Endothelial cell of umbilical vein (primary cell): Measurements from ENCODE around the gene CDH11. TPM values are rescaled to one million over a fixed set of nuclear protein-coding genes. Genes with fewer than 3 reads are reported as not detected.

Source experiments
- BruUV-seq: library from RNA; stranded (reverse); fragments of 400-500 nt; replicated peaks from 2 replicates; lab custom pipeline; 2021; lab: Mats Ljungman, UMichigan
- CTCF ChIA-PET: fragments of 300-600, 350-600 bp; sonication (Branson Sonifier 250); formaldehyde crosslinking; loops from one replicate; lab custom pipeline; 2021; ENCODE audit warnings: antibody characterized with exemption, inconsistent platforms; lab: Charles Lee
- POLR2A ChIA-PET: fragments of 300-600, 350-600 bp; sonication (Branson Sonifier 250); formaldehyde crosslinking; loops from one replicate; lab custom pipeline; 2021; ENCODE audit warnings: antibody characterized with exemption, inconsistent platforms; lab: Charles Lee
- DNase-seq: peaks from one replicate; pipeline ENCODE4 v3.0.0-alpha.2; 2011; ENCODE audit warnings: low read depth, low spot score
- FAIRE-seq: peaks from 2 replicates; lab custom pipeline; 2011; peaks lifted over from hg19 to GRCh38; lab: Jason Lieb, UNC
- H2AFZ ChIP-seq: 2 replicates; pipeline ENCODE4 v1.6.0; 2012; ENCODE audit warnings: low read depth, low read length, control low read depth, inconsistent platforms
- H3K27ac ChIP-seq: 2 replicates; pipeline ENCODE4 v1.5.1; 2011; ENCODE audit warnings: low read depth, mild to moderate bottlenecking, control low read depth, low read length, moderate library complexity; ENCODE audit not compliant: insufficient read depth
- H3K27me3 ChIP-seq, 2 experiments: 2 replicates each; pipeline versions ENCODE4 v1.6.0 to v1.6.1; 2011; ENCODE audit warnings: low read length in 2 of 2, mixed read lengths in 1 of 2; ENCODE audit not compliant: control insufficient read depth in 2 of 2, insufficient read depth in 2 of 2
- H3K36me3 ChIP-seq, 2 experiments: 2 replicates in 1 of 2; 3 replicates in 1 of 2; pipeline ENCODE4 v1.5.1; 2011; ENCODE audit warnings: low read length in 2 of 2, mild to moderate bottlenecking in 1 of 2, moderate library complexity in 1 of 2; ENCODE audit not compliant: control insufficient read depth in 2 of 2, insufficient read depth in 2 of 2; ENCODE audit errors: extremely low read depth in 1 of 2
- H3K4me1 ChIP-seq: 3 replicates; pipeline ENCODE4 v1.5.1; 2011; ENCODE audit warnings: mild to moderate bottlenecking, low read length; ENCODE audit not compliant: control insufficient read depth, insufficient read depth; ENCODE audit errors: extremely low read depth
- H3K4me2 ChIP-seq: 2 replicates; pipeline ENCODE4 v1.6.1; 2011; ENCODE audit warnings: low read length, control low read depth, mixed read lengths; ENCODE audit not compliant: insufficient read depth
- H3K4me3 ChIP-seq, 3 experiments: fragments of 200-600 bp in 1 of 3; sonication (generic), shearing (Covaris generic) in 1 of 3; replicated peaks in 1 of 3; 2 replicates each; pipeline ENCODE4 v1.5.1; 2011 to 2016; ENCODE audit warnings: control low read depth in 3 of 3, low read length in 3 of 3, mild to moderate bottlenecking in 2 of 3, inconsistent platforms in 1 of 3, low read depth in 1 of 3, moderate library complexity in 1 of 3; ENCODE audit not compliant: insufficient read depth in 1 of 3
- H3K79me2 ChIP-seq: 2 replicates; pipeline ENCODE4 v1.6.0; 2012; ENCODE audit warnings: low read length, inconsistent platforms; ENCODE audit not compliant: control insufficient read depth, insufficient read depth
- H3K9ac ChIP-seq: replicated peaks from 2 replicates; pipeline ENCODE3; 2011; ENCODE audit warnings: low read length, control low read depth; ENCODE audit not compliant: insufficient read depth; ENCODE audit errors: extremely low read depth
- H3K9me1 ChIP-seq: replicated peaks from 3 replicates; pipeline ENCODE4 v1.6.0; 2011; ENCODE audit warnings: mild to moderate bottlenecking, low read length; ENCODE audit not compliant: control insufficient read depth, insufficient read depth; ENCODE audit errors: extremely low read depth
- H3K9me3 ChIP-seq: replicated peaks from 2 replicates; pipeline ENCODE4 v1.5.1; 2012; ENCODE audit warnings: low read length, inconsistent platforms; ENCODE audit not compliant: control insufficient read depth, insufficient read depth
- H4K20me1 ChIP-seq: replicated peaks from 2 replicates; pipeline ENCODE3; 2011; ENCODE audit warnings: mild to moderate bottlenecking, low read length; ENCODE audit not compliant: control insufficient read depth, insufficient read depth; ENCODE audit errors: extremely low read depth
- CTCF ChIP-seq, 2 donors: IDR thresholded peaks; 1 replicate in 1 of 2; 2 replicates in 1 of 2; pipeline ENCODE4 v1.5.1; 2011; ENCODE audit warnings: low read length in 2 of 2, mild to moderate bottlenecking in 2 of 2, moderate library complexity in 2 of 2, control low read depth in 1 of 2, inconsistent platforms in 1 of 2, low read depth in 1 of 2; ENCODE audit not compliant: insufficient read depth in 1 of 2; ENCODE audit errors: extremely low read depth in 1 of 2
- EZH2 ChIP-seq: IDR thresholded peaks from 2 replicates; pipeline ENCODE4 v1.6.1; 2012; ENCODE audit warnings: borderline replicate concordance, low read depth, mild to moderate bottlenecking, moderate library complexity, low read length, inconsistent platforms; ENCODE audit not compliant: severe bottlenecking
- FOS ChIP-seq: IDR thresholded peaks from 2 replicates; pipeline ENCODE4 v1.6.1; 2011; ENCODE audit warnings: mild to moderate bottlenecking, low read length, moderate library complexity, borderline replicate concordance; ENCODE audit not compliant: insufficient read depth
- GATA2 ChIP-seq: IDR thresholded peaks from 2 replicates; pipeline ENCODE4 v1.7.0; 2011; ENCODE audit warnings: low read depth, mild to moderate bottlenecking, moderate library complexity, mixed read lengths, low read length; ENCODE audit not compliant: insufficient read length, insufficient read depth
- JUN ChIP-seq: IDR thresholded peaks from 2 replicates; pipeline ENCODE4 v1.6.1; 2011; ENCODE audit warnings: borderline replicate concordance, low read depth; ENCODE audit not compliant: insufficient read length, insufficient read depth
- MAX ChIP-seq: IDR thresholded peaks from 2 replicates; pipeline ENCODE4 v1.6.1; 2011; ENCODE audit not compliant: insufficient read depth, insufficient read length
- POLR2AphosphoS5 ChIP-seq: IDR thresholded peaks from 2 replicates; pipeline ENCODE4 v1.6.1; 2012; ENCODE audit warnings: low read depth, mild to moderate bottlenecking, control low read depth, low read length, moderate library complexity; ENCODE audit not compliant: insufficient read depth
- dilution Hi-C: fragments of 300-500 bp; cut with MboI; formaldehyde crosslinking; loops from one replicate; pipeline ENCODE4 v1.15.0; 2019; ENCODE audit warnings: low sequenced_read_pairs; ENCODE audit not compliant: extremely low pct_ligation_motif_present
- intact Hi-C: fragments of 100-400 bp; cut with micrococcal nuclease; formaldehyde crosslinking; loops from one replicate; pipeline ENCODE4 v1.10.0; 2022
- polyA plus RNA-seq, 4 experiments: library from polyadenylated mRNA; depleted of rRNA in 3 of 4; stranded (reverse) in 3 of 4; unstranded in 1 of 4; fragments of >200 nt; gene quantifications; 2 replicates each; pipeline versions ENCODE4 v1.2.1 to v1.2.3, GENCODE V29; 2011 to 2012; ENCODE audit warnings: missing spikeins in 1 of 4
- total RNA-seq: library from RNA; stranded (reverse); gene quantifications from 2 replicates; pipeline ENCODE4 v1.2.3, GENCODE V29; 2021

The CDH11 gene
- total and polyA plus RNA-seq, 2 donors (not counting 3 experiments of a cell fraction or from before 2014, with no cell fraction given) = 30.4 to 32.7 TPM

GRCh38 chr16:64991001-64991400, 130.9 kb downstream of the CDH11 start:
- intact Hi-C loops = no loop called here
- no peak overlapping the region for H3K27ac ChIP-seq
- no peak overlapping the region for H2AFZ ChIP-seq
- H3K4me1 ChIP-seq = no peaks in the 10 kb centered on the region
- no peak overlapping the region for H3K4me3 ChIP-seq
- H3K79me2 ChIP-seq = no peaks in the 10 kb centered on the region
- CTCF ChIA-PET = no interaction called here
- POLR2A ChIA-PET = no interaction called here
- peaks cover 0 to 2% of the 10 kb centered on the region in 2 experiments for H3K36me3 ChIP-seq
- H3K27me3 ChIP-seq = no peaks in the 10 kb centered on the region
- H3K4me2 ChIP-seq = no peak overlapping the region
- H3K9ac ChIP-seq = no peak overlapping the region
- no peaks in the 10 kb centered on the region for H3K9me3 ChIP-seq
- no peak for FAIRE-seq
- no TSS peak for BruUV-seq
- H4K20me1 ChIP-seq = no peaks in the 10 kb centered on the region
- dilution Hi-C loops = no loop called here
- no peak for DNase-seq
- TF ChIP-seq FOS (no peak), EZH2 (no peak), GATA2 (no peak), POLR2AphosphoS5 (no peak), CTCF (IDR thresholded peaks at IDR 0.05; ENCODE audit: extremely low read depth in 1 of 2, insufficient read depth in 1 of 2, low read depth in 1 of 2, low read length in 2 of 2) (no peak), MAX (no peak), JUN (no peak)
- no peaks in the 10 kb centered on the region for H3K9me1 ChIP-seq
